Embryonic facial prominence (tissue), 1 donor: ENCODE data around the gene CACNA1C.

Source experiments
- DNase-seq: peaks from one replicate; pipeline ENCODE4 v3.0.0-alpha.2; 2016; ENCODE audit errors: extremely low spot score

The CACNA1C gene

DNA sequence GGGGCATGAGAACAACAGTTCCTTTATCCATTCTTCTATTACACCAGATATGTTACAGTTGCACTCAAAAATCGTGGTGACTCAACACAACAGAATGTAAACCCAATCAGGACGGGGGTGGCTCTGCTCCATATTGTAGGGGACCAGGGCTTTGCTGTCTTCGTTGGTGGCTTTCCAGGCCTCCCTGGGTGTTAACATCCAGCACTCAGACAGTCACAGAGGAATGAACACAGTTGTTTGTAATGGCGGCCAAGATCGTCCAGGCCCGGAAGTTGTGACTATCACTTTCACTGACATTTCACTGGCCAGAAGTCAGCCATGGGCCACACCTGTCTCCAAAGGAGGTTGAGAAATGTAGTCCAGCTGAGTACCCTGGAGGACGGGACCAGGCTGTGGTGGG, 204.1 kb downstream of the CACNA1C start:
- DNase-seq: no peak

GRCh38 chr12:2258025-2258424, 205.2 kb downstream of the CACNA1C start:
- no peak for DNase-seq

- no peak for DNase-seq
Observed at GRCh38 chr12:2259369-2259768, 206.6 kb downstream of the CACNA1C start.

GRCh38 chr12:2260441-2260840, 207.7 kb downstream of the CACNA1C start:
- DNase-seq: no peak

GRCh38 chr12:2261708-2262107, 208.9 kb downstream of the CACNA1C start:
- DNase-seq: no peak

GRCh38 chr12:2262449-2262848, 209.7 kb downstream of the CACNA1C start:
- no peak for DNase-seq

- no peak for DNase-seq
Observed at GRCh38 chr12:2263901-2264300, 211.1 kb downstream of the CACNA1C start.

GRCh38 chr12:2264651-2265232, 212.0 kb downstream of the CACNA1C start:
- no peak for DNase-seq

GRCh38 chr12:2265461-2266167, 212.8 kb downstream of the CACNA1C start:
- no peak for DNase-seq

- DNase-seq: no peak
Observed at GRCh38 chr12:2266666-2267620, 214.2 kb downstream of the CACNA1C start.

DNA sequence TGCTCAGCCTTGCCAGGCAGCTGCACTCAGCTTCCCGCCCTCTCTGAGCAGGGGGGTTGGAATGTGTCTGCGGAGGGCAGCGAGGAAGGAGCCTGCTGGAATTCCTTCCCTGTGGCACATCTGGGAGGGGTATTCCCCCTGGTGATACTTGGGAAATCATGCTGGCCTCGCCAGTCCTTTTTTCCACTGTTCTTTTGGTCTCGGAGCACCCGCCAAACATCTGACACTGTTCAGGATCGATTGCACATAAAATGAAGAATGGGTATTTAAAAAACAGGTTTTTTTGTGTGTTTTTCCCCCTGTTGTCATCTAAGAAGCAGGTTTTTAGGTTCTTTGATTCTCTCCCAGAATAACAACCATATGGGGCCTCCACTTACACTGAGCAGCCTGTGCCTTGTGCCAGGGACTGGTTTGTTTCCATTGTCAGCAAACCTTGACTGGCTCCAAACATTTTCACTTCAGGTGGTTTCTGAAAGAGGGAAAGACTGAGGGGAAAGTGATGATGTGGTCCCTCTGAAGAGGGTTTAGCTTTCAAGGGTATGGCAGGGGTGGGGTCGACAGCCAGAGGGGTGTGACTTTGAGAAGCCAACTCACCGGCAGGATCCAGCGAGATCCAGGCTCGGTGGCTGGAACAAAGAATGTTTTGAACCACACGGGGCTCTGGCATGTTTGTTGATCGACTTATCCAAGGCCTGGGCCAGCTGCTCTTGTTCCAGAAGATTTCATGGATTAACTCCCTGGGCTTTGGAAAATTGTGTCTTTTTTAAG, 215.1 kb downstream of the CACNA1C start:
- DNase-seq: no peak

- no peak for DNase-seq
Observed at GRCh38 chr12:2268471-2269286, 215.9 kb downstream of the CACNA1C start.

GRCh38 chr12:2270846-2271245, 218.1 kb downstream of the CACNA1C start:
- no peak for DNase-seq

- no peak for DNase-seq
Observed at GRCh38 chr12:2271961-2272360, 219.2 kb downstream of the CACNA1C start.

- DNase-seq: no peak
Observed at GRCh38 chr12:2273288-2273687, 220.5 kb downstream of the CACNA1C start.

DNA sequence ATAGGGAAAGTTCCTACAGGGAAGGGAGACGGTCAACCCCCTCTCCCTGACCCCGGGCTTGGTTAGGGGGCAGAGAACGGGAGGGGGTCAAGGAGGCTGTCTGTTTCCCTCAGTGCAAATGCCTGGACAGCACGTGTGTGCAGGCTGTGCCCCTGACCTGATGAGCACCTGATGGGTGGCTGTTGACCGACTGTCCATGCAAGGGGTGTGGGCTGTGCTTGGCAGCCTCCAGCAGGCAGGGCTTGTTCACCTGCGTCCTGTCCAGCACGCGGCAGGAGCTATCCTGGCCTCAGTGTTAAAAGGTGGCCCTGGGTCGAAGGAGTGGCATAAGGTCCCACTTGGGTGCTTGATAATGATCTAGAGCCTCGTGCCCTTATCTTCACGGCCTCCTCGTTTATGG, 221.0 kb downstream of the CACNA1C start:
- no peak for DNase-seq

- no peak for DNase-seq
Observed at GRCh38 chr12:2274733-2275132, 221.9 kb downstream of the CACNA1C start.

DNA sequence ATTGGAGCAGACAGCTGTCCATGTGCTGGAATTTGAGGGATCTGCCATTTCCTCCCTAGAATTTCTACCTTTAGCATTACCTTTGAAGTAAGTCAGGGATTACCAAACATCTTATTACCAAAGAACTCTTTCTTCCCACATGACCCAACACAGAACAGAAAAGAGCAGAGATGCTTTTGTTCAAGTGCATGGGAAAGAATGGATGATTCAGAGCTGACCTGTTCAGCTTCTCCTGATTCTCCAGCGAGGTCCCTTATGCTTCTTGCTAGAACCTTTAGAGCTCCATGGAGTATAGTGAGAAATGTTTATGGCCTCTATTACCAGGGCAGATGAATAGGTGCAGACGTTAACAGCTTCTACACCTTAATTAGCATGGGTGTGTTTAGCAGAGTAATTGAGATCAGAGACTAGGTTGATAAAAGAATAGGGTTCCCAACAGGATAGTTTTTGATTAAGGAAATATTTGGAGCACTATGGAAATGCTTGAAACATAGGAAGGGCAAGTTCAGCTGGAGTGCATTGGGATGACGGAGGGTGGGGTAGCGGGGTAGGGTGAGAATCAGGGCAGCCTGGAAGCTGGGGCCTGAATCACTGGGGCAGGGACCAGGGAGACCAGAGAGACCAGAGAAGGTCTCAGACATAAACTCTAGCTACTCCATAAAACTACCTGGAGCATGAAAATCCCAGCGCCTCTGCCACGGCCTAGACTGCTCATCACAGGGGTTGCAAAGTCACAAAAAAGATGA, 223.7 kb downstream of the CACNA1C start:
- no peak for DNase-seq

GRCh38 chr12:2277492-2278155, 224.8 kb downstream of the CACNA1C start:
- DNase-seq: no peak

- no peak for DNase-seq
Observed at GRCh38 chr12:2281446-2281845, 228.7 kb downstream of the CACNA1C start.
